ENCODE data around the gene PAQR5.

DNA sequence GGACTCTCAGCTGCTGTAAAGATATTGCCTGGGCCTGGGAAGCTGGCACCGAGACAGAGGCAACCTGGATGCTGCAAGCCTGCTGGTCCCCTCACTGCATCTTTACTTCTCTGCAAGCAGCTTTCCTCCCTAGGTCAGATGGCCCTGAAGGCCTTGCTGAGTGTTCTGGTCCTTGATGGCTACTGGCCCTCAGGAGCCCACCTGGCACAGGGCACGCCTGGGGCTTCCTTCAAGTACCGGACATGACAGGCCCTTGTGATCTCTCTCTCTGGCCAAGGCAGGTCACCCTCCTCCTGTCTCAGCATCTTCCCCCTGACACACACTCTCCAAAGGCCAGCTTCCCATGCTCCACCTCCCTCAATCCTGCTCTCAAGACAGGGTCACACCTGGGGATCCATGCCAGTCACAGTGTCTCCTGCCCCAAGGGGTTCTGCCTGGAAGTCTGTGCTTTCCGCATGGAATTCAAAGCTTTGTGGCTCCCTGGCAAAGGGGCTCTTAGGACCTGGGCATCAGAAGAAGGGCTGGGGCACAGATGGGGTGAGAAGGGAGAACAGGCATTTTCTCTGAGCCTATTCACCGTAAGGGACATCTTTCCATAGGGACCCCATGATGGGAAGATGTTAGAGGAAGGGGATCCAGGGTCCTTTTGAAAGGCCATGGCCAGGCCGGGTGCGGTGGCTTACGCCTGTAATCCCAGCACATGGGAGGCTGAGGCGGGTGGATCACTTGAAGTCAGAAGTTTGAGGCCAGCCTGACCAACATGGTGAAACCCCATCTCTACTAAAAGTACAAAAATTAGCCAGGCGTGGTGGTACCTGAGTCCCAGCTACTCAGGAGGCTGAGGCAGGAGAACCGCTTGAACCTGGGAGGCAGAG is 4.7 kb upstream of the PAQR5 start:
- TF ChIP-seq POLR2A (IDR thresholded peaks at IDR 0.05): no peak
- TF ChIP-seq, protein P1, sequence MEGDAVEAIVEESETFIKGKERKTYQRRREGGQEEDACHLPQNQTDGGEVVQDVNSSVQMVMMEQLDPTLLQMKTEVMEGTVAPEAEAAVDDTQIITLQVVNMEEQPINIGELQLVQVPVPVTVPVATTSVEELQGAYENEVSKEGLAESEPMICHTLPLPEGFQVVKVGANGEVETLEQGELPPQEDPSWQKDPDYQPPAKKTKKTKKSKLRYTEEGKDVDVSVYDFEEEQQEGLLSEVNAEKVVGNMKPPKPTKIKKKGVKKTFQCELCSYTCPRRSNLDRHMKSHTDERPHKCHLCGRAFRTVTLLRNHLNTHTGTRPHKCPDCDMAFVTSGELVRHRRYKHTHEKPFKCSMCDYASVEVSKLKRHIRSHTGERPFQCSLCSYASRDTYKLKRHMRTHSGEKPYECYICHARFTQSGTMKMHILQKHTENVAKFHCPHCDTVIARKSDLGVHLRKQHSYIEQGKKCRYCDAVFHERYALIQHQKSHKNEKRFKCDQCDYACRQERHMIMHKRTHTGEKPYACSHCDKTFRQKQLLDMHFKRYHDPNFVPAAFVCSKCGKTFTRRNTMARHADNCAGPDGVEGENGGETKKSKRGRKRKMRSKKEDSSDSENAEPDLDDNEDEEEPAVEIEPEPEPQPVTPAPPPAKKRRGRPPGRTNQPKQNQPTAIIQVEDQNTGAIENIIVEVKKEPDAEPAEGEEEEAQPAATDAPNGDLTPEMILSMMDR (IDR thresholded peaks at IDR 0.05): no peak
